IPS DF 6.9 (cell line): ENCODE measurements around the gene NPL.

Experiments used
- DNase-seq: peaks from one replicate; pipeline ENCODE4 v3.0.0-alpha.2; 2013; ENCODE audit warnings: low read depth, low spot score
- H3K27ac ChIP-seq: one replicate; pipeline ENCODE4 v1.5.1; 2013; ENCODE audit warnings: low read length, control low read depth
- H3K27me3 ChIP-seq: 2 replicates; pipeline ENCODE4 v1.6.1; 2013; ENCODE audit warnings: mild to moderate bottlenecking, low read length; ENCODE audit not compliant: control insufficient read depth, insufficient read depth
- H3K36me3 ChIP-seq: 2 replicates; pipeline ENCODE4 v1.6.1; 2013; ENCODE audit warnings: low read length; ENCODE audit not compliant: control insufficient read depth, insufficient read depth
- H3K4me1 ChIP-seq: 2 replicates; pipeline ENCODE4 v1.6.1; 2013; ENCODE audit warnings: low read length; ENCODE audit not compliant: control insufficient read depth, insufficient read depth
- H3K4me3 ChIP-seq: 2 replicates; pipeline ENCODE4 v1.5.1; 2013; ENCODE audit warnings: mild to moderate bottlenecking, low read length
- H3K9me3 ChIP-seq: 2 replicates; pipeline ENCODE4 v1.6.1; 2013; ENCODE audit warnings: low read length, inconsistent platforms; ENCODE audit not compliant: control insufficient read depth, insufficient read depth
- whole genome bisulfite sequencing: extraction: QIAGEN DNeasy Blood & Tissue Kit; methylation state at CpG from one replicate; pipeline ENCODE4 v1.1.7; 2013; ENCODE audit warnings: mixed read lengths, missing lambda C conversion rate; ENCODE audit not compliant: insufficient read length, insufficient coverage; 5-methylcytosine and 5-hydroxymethylcytosine counted together

Gene NPL

DNA sequence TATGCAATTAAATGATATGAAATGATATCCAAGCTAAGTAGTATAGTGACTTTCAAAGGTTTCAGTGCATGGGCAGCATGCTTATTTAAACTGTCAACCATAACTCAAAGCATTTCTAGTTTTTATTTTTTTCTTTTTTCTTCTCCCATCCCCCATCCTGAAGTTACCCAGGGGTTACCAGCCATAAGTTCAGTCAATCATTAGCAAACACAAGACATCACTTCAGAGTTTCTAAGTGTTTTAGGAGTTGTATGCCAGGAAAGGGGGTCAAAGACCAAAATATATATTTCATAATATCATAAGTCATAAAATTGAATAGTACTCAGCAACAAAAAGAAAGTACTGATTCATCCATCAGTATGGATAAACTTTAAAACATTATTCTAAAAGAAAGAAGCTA, 78.3 kb downstream of the NPL start:
- H3K27me3 ChIP-seq, result no peaks in the 10 kb centered on the region
- DNase-seq, result no peak
- H3K27ac ChIP-seq, result no peak overlapping the region
- no peak overlapping the region for H3K4me3 ChIP-seq
- H3K4me1 ChIP-seq, result no peaks in the 10 kb centered on the region
- peaks cover 22% of the 10 kb centered on the region; the same call in 1 of the 2 replicates for H3K36me3 ChIP-seq
- no peaks in the 10 kb centered on the region for H3K9me3 ChIP-seq

DNA sequence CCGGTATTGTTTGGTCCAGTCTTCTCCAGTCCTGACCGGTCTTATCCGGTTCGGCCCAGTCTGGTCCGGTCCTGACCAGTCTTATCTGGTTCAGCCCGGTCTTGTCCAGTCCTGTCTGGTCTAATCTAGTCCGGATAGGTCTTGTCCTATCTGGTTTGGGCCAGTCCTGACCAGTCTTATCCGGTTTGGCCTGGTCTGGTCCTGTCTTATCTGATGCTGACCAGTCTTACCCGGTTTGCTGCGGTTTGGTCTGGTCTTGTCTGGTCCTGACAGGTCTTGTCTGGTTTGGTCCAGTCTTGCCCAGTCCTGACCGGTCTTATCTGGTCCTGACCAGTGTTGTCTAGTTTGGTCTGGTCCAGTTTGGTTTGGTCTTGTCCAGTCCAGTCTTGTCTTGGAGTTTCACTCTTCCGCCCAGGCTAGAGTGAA, 79.7 kb downstream of the NPL start:
- no CpG with 5 or more reads among the region's 12 CpGs for WGBS
- Histone ChIP-seq H3K36me3 (peaks cover 27% of the 10 kb centered on the region; the same call in 1 of the 2 replicates), H3K9me3 (no peaks in the 10 kb centered on the region), H3K27ac (no peak overlapping the region), H3K4me3 (no peak overlapping the region), H3K4me1 (no peaks in the 10 kb centered on the region), H3K27me3 (no peaks in the 10 kb centered on the region)
- no peak for DNase-seq

DNA sequence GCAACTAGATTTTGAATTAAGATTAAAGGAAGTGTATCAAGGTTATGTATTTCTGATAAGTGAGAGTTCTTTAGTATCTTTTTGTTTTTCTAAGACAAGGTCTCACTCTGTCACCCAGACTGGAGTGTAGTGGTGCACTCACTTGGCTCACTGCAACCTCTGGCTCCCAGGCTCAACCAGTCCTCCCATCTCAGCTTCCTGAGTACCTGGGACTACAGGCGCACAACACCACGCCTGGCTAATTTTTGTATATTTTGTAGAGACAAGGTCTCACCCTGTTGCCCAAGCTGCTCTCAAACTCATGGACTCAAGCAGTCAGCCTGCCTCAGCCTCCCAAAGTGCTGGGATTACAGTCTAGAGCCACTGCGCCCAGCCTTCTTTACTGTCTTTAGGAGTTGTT, 83.3 kb downstream of the NPL start:
- no peak overlapping the region for H3K27ac ChIP-seq
- peaks cover 36% of the 10 kb centered on the region; the same call in 1 of the 2 replicates for H3K36me3 ChIP-seq
- no CpG with 5 or more reads among the region's 3 CpGs for WGBS
- DNase-seq, result no peak
- no peaks in the 10 kb centered on the region for H3K9me3 ChIP-seq
- no peaks in the 10 kb centered on the region for H3K27me3 ChIP-seq
- no peak overlapping the region for H3K4me3 ChIP-seq
- no peaks in the 10 kb centered on the region for H3K4me1 ChIP-seq

DNA sequence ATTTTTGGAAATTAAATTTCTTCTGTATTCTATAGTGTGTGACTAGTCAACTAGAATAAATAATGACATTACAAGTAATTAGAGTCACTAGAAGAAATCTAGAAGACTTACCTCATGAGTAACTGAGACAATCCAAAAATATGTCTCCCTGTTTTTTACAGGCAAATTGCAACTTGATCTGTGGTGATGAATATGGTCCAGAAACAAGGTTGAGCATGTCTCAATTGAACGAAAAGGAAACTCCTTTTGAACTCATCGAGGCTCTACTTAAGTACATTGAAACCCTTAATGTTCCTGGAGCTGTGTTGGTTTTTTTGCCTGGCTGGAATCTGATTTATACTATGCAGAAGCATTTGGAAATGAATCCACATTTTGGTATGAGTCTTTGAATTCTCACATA, 86.3 kb downstream of the NPL start:
- Histone ChIP-seq H3K4me3 (no peak overlapping the region), H3K36me3 (peaks cover 45% of the 10 kb centered on the region; the same call in 1 of the 2 replicates), H3K27ac (no peak overlapping the region), H3K4me1 (no peaks in the 10 kb centered on the region), H3K27me3 (no peaks in the 10 kb centered on the region), H3K9me3 (no peaks in the 10 kb centered on the region)
- no peak for DNase-seq
- WGBS, result no CpG with 5 or more reads among the region's 2 CpGs

DNA sequence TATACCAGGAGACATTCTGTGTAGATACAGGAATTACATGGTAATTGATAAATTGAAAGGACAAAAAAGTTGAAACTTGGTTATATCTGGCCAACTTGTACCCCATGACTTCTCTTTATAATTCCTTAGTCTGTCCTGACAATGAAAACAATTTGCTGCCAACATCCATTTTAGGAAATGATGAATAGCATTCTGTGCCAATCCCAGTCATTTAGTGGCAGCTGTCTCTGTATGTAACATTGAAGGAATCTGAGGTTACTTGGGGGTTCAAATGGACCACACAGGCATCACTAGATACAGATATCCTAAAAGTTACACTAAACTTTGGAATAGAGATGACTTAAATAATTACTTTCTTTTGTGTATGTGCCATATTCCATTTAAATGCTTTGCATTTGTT, 87.8 kb downstream of the NPL start:
- Histone ChIP-seq H3K36me3 (peaks cover 51% of the 10 kb centered on the region; the same call in 1 of the 2 replicates), H3K4me1 (no peaks in the 10 kb centered on the region), H3K9me3 (no peaks in the 10 kb centered on the region), H3K27me3 (no peaks in the 10 kb centered on the region), H3K4me3 (no peak overlapping the region), H3K27ac (no peak overlapping the region)
- DNase-seq, result no peak

DNA sequence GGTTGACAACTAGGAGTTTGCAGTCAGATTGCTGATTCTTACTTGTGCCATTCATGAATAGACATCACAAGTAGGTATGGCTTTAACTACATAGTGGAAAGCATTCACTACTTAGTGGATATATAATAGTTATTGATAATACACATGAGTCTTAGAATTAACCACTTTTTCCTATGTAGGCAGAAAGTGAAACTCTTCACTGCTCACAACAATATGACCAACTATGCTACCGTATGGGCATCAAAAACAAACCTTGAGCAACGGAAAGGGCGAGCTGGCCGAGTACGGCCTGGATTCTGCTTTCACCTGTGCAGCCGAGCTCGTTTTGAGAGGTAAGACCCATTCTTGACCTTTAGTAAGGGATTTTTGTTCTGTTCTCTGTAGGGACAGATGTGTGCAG, 88.3 kb downstream of the NPL start:
- peaks cover 52% of the 10 kb centered on the region; the same call in 1 of the 2 replicates for H3K36me3 ChIP-seq
- no peaks in the 10 kb centered on the region for H3K27me3 ChIP-seq
- no peak for DNase-seq
- H3K27ac ChIP-seq, result no peak overlapping the region
- no CpG with 5 or more reads among the region's 7 CpGs for WGBS
- H3K4me1 ChIP-seq, result no peaks in the 10 kb centered on the region
- no peaks in the 10 kb centered on the region for H3K9me3 ChIP-seq
- no peak overlapping the region for H3K4me3 ChIP-seq
